HepG2 (cell line): ENCODE results near the gene DNAJC2. TPM values are rescaled to one million over a fixed set of nuclear protein-coding genes. Genes with fewer than 3 reads are reported as not detected.

ENCODE experiments used
- AGO1 ChIP-seq: fragments of 200-400 bp; formaldehyde crosslinking; IDR thresholded peaks from 2 replicates; pipeline ENCODE4 v1.6.1; 2017; ENCODE audit warnings: mild to moderate bottlenecking, low read depth, low read length, moderate library complexity; ENCODE audit not compliant: poor library complexity, severe bottlenecking
- BATF2 ChIP-seq: sonication (generic); formaldehyde crosslinking; IDR thresholded peaks from 2 replicates; pipeline ENCODE4 v1.8.0; 2022; ENCODE audit warnings: mild to moderate bottlenecking, missing genetic modification reagents, moderate library complexity
- DMAP1 ChIP-seq: IDR thresholded peaks from 2 replicates; pipeline ENCODE4 v1.6.1; 2016
- GATA4 ChIP-seq: sonication (generic); IDR thresholded peaks from 2 replicates; pipeline ENCODE4 v1.6.1; 2016; ENCODE audit warnings: antibody characterized with exemption, low read depth, borderline replicate concordance
- JARID2 ChIP-seq: sonication (generic); formaldehyde crosslinking; IDR thresholded peaks from 2 replicates; pipeline ENCODE4 v1.8.1; 2023; ENCODE audit warnings: missing genetic modification reagents, inconsistent platforms; ENCODE audit not compliant: insufficient replicate concordance
- KDM5B ChIP-seq: sonication (generic); formaldehyde crosslinking; IDR thresholded peaks from 2 replicates; pipeline ENCODE4 v1.4.0; 2020; ENCODE audit warnings: missing genetic modification reagents, mild to moderate bottlenecking, borderline replicate concordance
- KLF15 ChIP-seq: sonication (generic); formaldehyde crosslinking; IDR thresholded peaks from 2 replicates; pipeline ENCODE4 v1.8.1; 2023; ENCODE audit warnings: borderline replicate concordance, mild to moderate bottlenecking, inconsistent platforms, missing genetic modification reagents, mixed read lengths
- LCORL ChIP-seq, 2 experiments: fragments of 450-650 bp in 1 of 2; sonication (generic) in 1 of 2; formaldehyde crosslinking in 1 of 2; IDR thresholded peaks; 2 replicates each; pipeline versions ENCODE4 v1.5.0 to v1.6.1; 2017 to 2020; ENCODE audit warnings: antibody characterized with exemption in 1 of 2, missing genetic modification reagents in 1 of 2
- MAFF ChIP-seq: IDR thresholded peaks from 2 replicates; pipeline ENCODE4 v1.6.1; 2011; ENCODE audit warnings: low read depth, low read length, improper control_type of control experiment
- MEIS2 ChIP-seq: sonication (generic); formaldehyde crosslinking; IDR thresholded peaks from 2 replicates; pipeline ENCODE4 v1.9.0; 2021; ENCODE audit warnings: mild to moderate bottlenecking, missing genetic modification reagents
- MLX ChIP-seq: IDR thresholded peaks from 2 replicates; pipeline ENCODE4 v1.6.1; 2016
- PAWR ChIP-seq: sonication (generic); formaldehyde crosslinking; IDR thresholded peaks from 2 replicates; pipeline ENCODE4 v1.4.0; 2020; ENCODE audit warnings: missing genetic modification reagents, mild to moderate bottlenecking, borderline replicate concordance
- PCBP1 ChIP-seq: fragments of 200-400 bp; formaldehyde crosslinking; IDR thresholded peaks from 2 replicates; pipeline ENCODE4 v1.6.1; 2017; ENCODE audit warnings: mild to moderate bottlenecking, low read depth, low read length, borderline replicate concordance
- POGZ ChIP-seq: sonication (generic); formaldehyde crosslinking; IDR thresholded peaks from 2 replicates; pipeline ENCODE4 v1.4.0; 2020; ENCODE audit warnings: mild to moderate bottlenecking, missing genetic modification reagents
- SALL2 ChIP-seq: sonication (generic); formaldehyde crosslinking; IDR thresholded peaks from 2 replicates; pipeline ENCODE4 v1.8.1; 2023; ENCODE audit warnings: mild to moderate bottlenecking, missing genetic modification reagents, inconsistent platforms
- SAP130 ChIP-seq: IDR thresholded peaks from 2 replicates; pipeline ENCODE4 v1.6.1; 2016; ENCODE audit warnings: low read depth
- TERF1 ChIP-seq: sonication (generic); formaldehyde crosslinking; IDR thresholded peaks from 2 replicates; pipeline ENCODE4 v1.8.0; 2022; ENCODE audit warnings: mild to moderate bottlenecking, missing genetic modification reagents, moderate library complexity
- ZFP90 ChIP-seq: sonication (generic); formaldehyde crosslinking; IDR thresholded peaks from 2 replicates; pipeline ENCODE4 v1.8.0; 2022; ENCODE audit warnings: missing genetic modification reagents, mild to moderate bottlenecking, inconsistent platforms, borderline replicate concordance
- ZMYM2 ChIP-seq: sonication (generic); formaldehyde crosslinking; IDR thresholded peaks from 2 replicates; pipeline ENCODE4 v1.8.0; 2022; ENCODE audit warnings: mild to moderate bottlenecking, missing genetic modification reagents
- ZNF12 ChIP-seq: sonication (generic); formaldehyde crosslinking; IDR thresholded peaks from 2 replicates; pipeline ENCODE4 v1.5.0; 2020; ENCODE audit warnings: missing genetic modification reagents
- ZNF326 ChIP-seq: sonication (generic); formaldehyde crosslinking; IDR thresholded peaks from 2 replicates; pipeline ENCODE4 v1.4.0; 2020; ENCODE audit warnings: missing genetic modification reagents, borderline replicate concordance
- ZNF33B ChIP-seq: sonication (generic); formaldehyde crosslinking; IDR thresholded peaks from 2 replicates; pipeline ENCODE4 v1.5.1; 2020; ENCODE audit warnings: mild to moderate bottlenecking, missing genetic modification reagents
- ZNF510 ChIP-seq: sonication (generic); formaldehyde crosslinking; IDR thresholded peaks from 2 replicates; pipeline ENCODE4 v1.4.0; 2020; ENCODE audit warnings: low read depth, mild to moderate bottlenecking, missing genetic modification reagents
- ZNF788 ChIP-seq: sonication (generic); formaldehyde crosslinking; IDR thresholded peaks from 2 replicates; pipeline ENCODE4 v1.5.0; 2020; ENCODE audit warnings: mild to moderate bottlenecking, missing genetic modification reagents, borderline replicate concordance
- polyA plus RNA-seq, 8 experiments: library from polyadenylated mRNA; depleted of rRNA in 3 of 8; stranded (reverse) in 7 of 8; unstranded in 1 of 8; fragments of >200 nt; fragmentation: Illumina TruSeq in 4 of 8; extraction: Trizol in 4 of 8; gene quantifications; 2 replicates each; pipeline versions ENCODE4 v1.2.1 to v1.2.3, GENCODE V29; 2011 to 2016; ENCODE audit warnings: low read depth in 4 of 8, missing spikeins in 1 of 8, mixed read lengths in 1 of 8; ENCODE audit not compliant: insufficient read depth in 1 of 8
- total RNA-seq, 5 experiments: library from RNA; depleted of rRNA; stranded (reverse); fragments of >200 nt; fragmentation: Illumina TruSeq; extraction: Trizol; gene quantifications; 2 replicates each; pipeline ENCODE4 v1.2.3, GENCODE V29; 2016; ENCODE audit warnings: low read depth in 1 of 5

Gene DNAJC2
- total and polyA plus RNA-seq, 2 of the 13 experiments (the other 11 are each of a cell fraction or from before 2014, with no cell fraction given): 19.6 to 42.0 TPM

GRCh38 chr7:103344453-103345149 lies at the start of gene DNAJC2 (continued):
- peak; percentile 65 for TF ChIP-seq AGO1
- TF ChIP-seq POGZ (CRISPR knock-in tag): peak; percentile 81
- TF ChIP-seq PAWR (CRISPR knock-in tag): 0 out of 2 replicates have a peak, but pooled peaks have one; percentile 57
- TF ChIP-seq PCBP1: no peak
- no peak for TF ChIP-seq ZNF33B
- no peak for TF ChIP-seq MAFF
- TF ChIP-seq ZNF510 (CRISPR knock-in tag): 0 out of 2 replicates have a peak, but pooled peaks have one; percentile 85
- peak; percentile 99 for TF ChIP-seq DMAP1 (CRISPR knock-in tag)
- peak; percentile 86 for TF ChIP-seq SALL2 (CRISPR knock-in tag)
- peak; percentile 31; the same call in 1 of the 2 replicates for TF ChIP-seq BATF2 (CRISPR knock-in tag)
- TF ChIP-seq LCORL (IDR thresholded peaks at IDR 0.05): no peak
- TF ChIP-seq LCORL (CRISPR knock-in tag; IDR thresholded peaks at IDR 0.05): peak; percentile 73
- TF ChIP-seq MEIS2 (CRISPR knock-in tag): peak; percentile 70
- TF ChIP-seq KLF15 (CRISPR knock-in tag): peak; percentile 83; the same call in 1 of the 2 replicates
- TF ChIP-seq GATA4: no peak
- peak; percentile 22 for TF ChIP-seq JARID2 (CRISPR knock-in tag)
- peak; percentile 77; the same call in 1 of the 2 replicates for TF ChIP-seq ZFP90 (CRISPR knock-in tag)
- TF ChIP-seq ZNF12: peak; percentile 76; the same call in 1 of the 2 replicates
- peak; percentile 64; the same call in 1 of the 2 replicates for TF ChIP-seq ZMYM2 (CRISPR knock-in tag)
- TF ChIP-seq ZNF326 (CRISPR knock-in tag): no peak
- TF ChIP-seq ZNF788 (CRISPR knock-in tag): peak; percentile 71; the same call in 1 of the 2 replicates
- 0 out of 2 replicates have a peak, but pooled peaks have one; percentile 60 for TF ChIP-seq MLX (CRISPR knock-in tag)
- peak; percentile 98 for TF ChIP-seq SAP130
- 0 out of 2 replicates have a peak, but pooled peaks have one; percentile 62 for TF ChIP-seq TERF1 (CRISPR knock-in tag)
- peak; percentile 28; the same call in 1 of the 2 replicates for TF ChIP-seq KDM5B
